Astrocyte of the spinal cord (primary cell): ENCODE data around the gene PRPF4.
A peak's percentile ranks its signal among the peaks of the same experiment; 100 is the strongest.

ENCODE experiments used
- DNase-seq: peaks from one replicate; pipeline ENCODE4 v3.0.0; 2011; ENCODE audit warnings: low read depth, low spot score
- H3K4me3 ChIP-seq: 2 replicates; pipeline ENCODE4 v1.5.1; 2011; ENCODE audit warnings: low read depth, mild to moderate bottlenecking, low read length, moderate library complexity
- in situ Hi-C: cut with HindIII; loops from 2 replicates; pipeline ENCODE4 v1.10.0; 2017; ENCODE audit warnings: low sequenced_read_pairs
- TF ChIP-seq, protein P1 (sequence below): IDR thresholded peaks from 2 replicates; pipeline ENCODE4 v1.5.1; 2012; ENCODE audit warnings: low read depth, mild to moderate bottlenecking, low read length, inconsistent platforms

Gene PRPF4

DNA sequence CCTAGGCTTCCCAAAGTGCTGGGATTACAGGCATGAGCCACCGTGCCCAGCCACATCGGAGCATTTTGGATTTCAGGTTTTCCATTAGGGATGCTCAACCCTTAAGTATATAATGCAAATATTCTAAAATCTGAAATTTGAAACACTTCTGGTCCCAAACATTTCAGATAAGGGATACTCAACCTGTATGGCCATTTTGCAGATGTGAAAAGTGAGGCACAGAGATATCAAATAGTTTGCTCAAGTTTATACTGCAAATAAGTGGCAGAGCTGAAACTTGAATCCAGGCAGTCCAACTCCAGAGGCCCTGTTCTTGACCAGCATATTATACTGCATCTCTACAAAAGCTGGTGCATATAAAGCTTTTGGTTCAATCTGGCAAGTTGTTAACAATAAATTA lies 62.3 kb downstream of the PRPF4 start:
- in situ Hi-C loops, result no loop called here
- no peak overlapping the region for H3K4me3 ChIP-seq
- TF ChIP-seq, protein P1, sequence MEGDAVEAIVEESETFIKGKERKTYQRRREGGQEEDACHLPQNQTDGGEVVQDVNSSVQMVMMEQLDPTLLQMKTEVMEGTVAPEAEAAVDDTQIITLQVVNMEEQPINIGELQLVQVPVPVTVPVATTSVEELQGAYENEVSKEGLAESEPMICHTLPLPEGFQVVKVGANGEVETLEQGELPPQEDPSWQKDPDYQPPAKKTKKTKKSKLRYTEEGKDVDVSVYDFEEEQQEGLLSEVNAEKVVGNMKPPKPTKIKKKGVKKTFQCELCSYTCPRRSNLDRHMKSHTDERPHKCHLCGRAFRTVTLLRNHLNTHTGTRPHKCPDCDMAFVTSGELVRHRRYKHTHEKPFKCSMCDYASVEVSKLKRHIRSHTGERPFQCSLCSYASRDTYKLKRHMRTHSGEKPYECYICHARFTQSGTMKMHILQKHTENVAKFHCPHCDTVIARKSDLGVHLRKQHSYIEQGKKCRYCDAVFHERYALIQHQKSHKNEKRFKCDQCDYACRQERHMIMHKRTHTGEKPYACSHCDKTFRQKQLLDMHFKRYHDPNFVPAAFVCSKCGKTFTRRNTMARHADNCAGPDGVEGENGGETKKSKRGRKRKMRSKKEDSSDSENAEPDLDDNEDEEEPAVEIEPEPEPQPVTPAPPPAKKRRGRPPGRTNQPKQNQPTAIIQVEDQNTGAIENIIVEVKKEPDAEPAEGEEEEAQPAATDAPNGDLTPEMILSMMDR, result no peak
- DNase-seq, result no peak

GRCh38 chr9:113340011-113340699 lies 64.7 kb downstream of the PRPF4 start, which contains the start of gene WDR31:
Gene WDR31, minus strand, starts transcription at chr9:113340275. Its CDS starts 8,253 bp downstream, at chr9:113332022.
- TF ChIP-seq, protein P1, result no peak
- H3K4me3 ChIP-seq, result peak within 1 kb of the TSS; percentile 74
- in situ Hi-C loops, result no loop called here
- DNase-seq, result peak; percentile 93

DNA sequence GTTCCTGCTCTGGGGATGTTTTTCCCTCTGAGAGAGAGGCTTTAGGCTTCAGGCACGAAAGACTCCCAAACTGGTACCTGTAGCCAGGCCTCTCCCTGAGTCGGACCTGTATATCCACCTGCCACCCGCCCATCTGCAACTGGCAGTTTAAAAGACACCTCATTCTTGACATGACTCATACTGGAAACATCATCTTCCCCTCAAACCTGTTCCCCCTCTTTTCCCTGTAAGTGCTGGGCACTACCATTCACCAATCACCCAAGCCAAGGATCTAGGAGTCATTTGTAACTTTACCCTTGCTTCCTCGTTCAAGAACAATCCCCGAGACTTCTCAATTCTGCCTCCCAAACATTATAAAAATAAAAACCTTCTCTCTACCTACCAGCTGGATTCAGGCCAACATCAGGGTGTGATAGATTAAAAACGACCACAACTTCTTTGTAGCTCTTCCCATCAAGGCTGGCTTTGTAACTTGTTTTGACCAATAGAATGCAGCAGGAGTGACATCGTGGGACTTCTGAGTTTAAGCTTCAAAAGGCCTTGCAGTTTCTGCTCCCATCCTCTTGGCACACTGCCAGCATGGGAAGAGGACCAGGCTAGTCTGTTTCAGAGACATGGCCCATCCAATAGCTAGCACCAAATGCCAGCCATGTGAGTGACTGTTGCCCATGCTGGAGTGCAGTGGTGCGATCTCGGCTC lies 66.4 kb downstream of the PRPF4 start:
- TF ChIP-seq, protein P1, result no peak
- in situ Hi-C loops, result no loop called here
- DNase-seq, result no peak
- no peak overlapping the region for H3K4me3 ChIP-seq
